Tibial nerve (tissue), 4 donors: ENCODE results near the gene MPRIP.

ENCODE experiments used
- CTCF ChIP-seq, 5 experiments: fragments of 200-600 bp in 3 of 5; fragments of 450-650 bp in 2 of 5; sonication (generic) in 3 of 5; IDR thresholded peaks; one replicate each; pipeline ENCODE4 v1.5.1; 2016 to 2019; ENCODE audit warnings: antibody characterized with exemption in 5 of 5, mild to moderate bottlenecking in 3 of 5, moderate library complexity in 2 of 5
- EP300 ChIP-seq, 2 donors: sonication (generic); formaldehyde crosslinking; IDR thresholded peaks; one replicate each; pipeline ENCODE4 v1.6.1; 2017; ENCODE audit warnings: antibody characterized with exemption in 2 of 2, mild to moderate bottlenecking in 1 of 2
- POLR2A ChIP-seq, 2 donors: fragments of 450-650 bp; IDR thresholded peaks; one replicate each; pipeline ENCODE4 v1.6.1; 2017; ENCODE audit warnings: antibody characterized with exemption in 2 of 2, mild to moderate bottlenecking in 2 of 2, moderate library complexity in 2 of 2

DNA sequence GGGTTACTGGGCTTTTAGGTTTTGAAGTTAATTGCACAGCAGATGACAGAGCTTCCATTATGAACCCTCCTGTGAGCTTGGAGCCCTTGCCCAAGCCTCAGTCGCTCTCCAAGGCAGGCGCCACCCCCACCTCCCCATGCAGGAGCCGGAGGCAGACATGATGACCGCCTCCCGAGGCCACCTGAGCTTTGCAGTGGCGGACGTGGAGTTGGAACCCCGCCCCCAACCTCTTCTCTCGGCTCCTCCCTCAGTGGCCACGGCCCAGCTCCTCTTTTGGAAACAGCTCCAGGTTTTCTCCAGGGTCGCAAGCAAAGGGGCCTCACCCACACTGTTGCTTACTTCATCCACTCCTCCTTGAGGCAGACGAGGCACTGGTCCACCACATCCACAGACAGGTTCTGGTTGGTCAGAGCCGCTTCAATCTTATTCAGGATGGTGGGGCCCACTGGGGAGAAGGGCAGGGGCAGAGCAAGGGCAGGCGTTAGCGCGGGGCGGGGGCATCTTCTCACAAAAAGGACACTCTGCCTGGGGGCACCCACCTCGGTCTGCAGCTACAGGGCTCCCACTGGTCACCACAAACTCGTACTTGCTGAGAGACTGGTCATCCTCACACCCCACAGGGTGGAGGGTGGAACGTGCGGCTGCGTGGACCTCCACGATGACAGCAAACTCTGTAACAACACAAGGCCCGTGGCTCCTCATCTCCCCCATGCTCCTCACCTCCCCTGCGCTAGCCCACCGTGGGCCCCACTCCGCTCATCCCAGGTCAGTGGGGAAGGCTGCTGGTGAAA, 172.6 kb downstream of the MPRIP start:
- TF ChIP-seq POLR2A (IDR thresholded peaks at IDR 0.05) (no peak), EP300 (IDR thresholded peaks at IDR 0.05) (no peak), CTCF (IDR thresholded peaks at IDR 0.05) (no peak)
